OCI-LY1 (cell line): ENCODE measurements around the gene ARG1.

Source experiments
- H2AFZ ChIP-seq: fragments of 200-600 bp; sonication (generic), shearing (Covaris generic); 2 replicates; pipeline ENCODE4 v1.6.0; 2014; ENCODE audit warnings: antibody characterized with exemption, mild to moderate bottlenecking, low read length
- H3F3A ChIP-seq: fragments of 200-600 bp; sonication (generic), shearing (Covaris generic); 2 replicates; pipeline ENCODE4 v1.6.0; 2014; ENCODE audit warnings: mild to moderate bottlenecking, antibody characterized with exemption, low read length, moderate library complexity; ENCODE audit not compliant: insufficient read depth
- H3K27ac ChIP-seq: fragments of 200-600 bp; sonication (generic); 2 replicates; pipeline ENCODE4 v1.5.1; 2014; ENCODE audit warnings: low read length, mixed run types, mild to moderate bottlenecking, low read depth; ENCODE audit not compliant: poor library complexity, severe bottlenecking
- H3K27me3 ChIP-seq: fragments of 200-600 bp; sonication (generic); 2 replicates; pipeline ENCODE4 v1.6.0; 2014; ENCODE audit warnings: antibody characterized with exemption, mild to moderate bottlenecking, low read length, moderate library complexity; ENCODE audit not compliant: insufficient read depth
- H3K36me3 ChIP-seq: fragments of 200-600 bp; sonication (generic); 2 replicates; pipeline ENCODE4 v1.6.1; 2014; ENCODE audit warnings: mild to moderate bottlenecking, antibody characterized with exemption, low read length, moderate library complexity, mixed read lengths; ENCODE audit not compliant: insufficient read depth
- H3K4me1 ChIP-seq: fragments of 200-600 bp; sonication (generic); 2 replicates; pipeline ENCODE4 v1.5.1; 2014; ENCODE audit warnings: mild to moderate bottlenecking, low read length, moderate library complexity; ENCODE audit not compliant: insufficient read depth, severe bottlenecking
- H3K4me2 ChIP-seq: fragments of 200-600 bp; sonication (generic), shearing (Covaris generic); 2 replicates; pipeline ENCODE4 v1.6.1; 2014; ENCODE audit warnings: low read length
- H3K4me3 ChIP-seq: fragments of 200-600 bp; sonication (generic); 2 replicates; pipeline ENCODE4 v1.5.1; 2014; ENCODE audit warnings: low read length, low read depth, mild to moderate bottlenecking, mixed read lengths; ENCODE audit not compliant: poor library complexity, severe bottlenecking
- H3K79me2 ChIP-seq: fragments of 200-600 bp; shearing (Covaris generic); 2 replicates; pipeline ENCODE4 v1.6.1; 2016; ENCODE audit warnings: mixed run types, low read length, mixed read lengths; ENCODE audit not compliant: insufficient read depth
- H3K9ac ChIP-seq: fragments of 200-600 bp; sonication (generic), shearing (Covaris generic); 2 replicates; pipeline ENCODE4 v1.6.1; 2014; ENCODE audit warnings: mild to moderate bottlenecking, low read length, mixed read lengths
- H3K9me2 ChIP-seq: fragments of 200-600 bp; sonication (generic), shearing (Covaris generic); 2 replicates; pipeline ENCODE4 v1.6.1; 2014; ENCODE audit warnings: low read depth, mild to moderate bottlenecking, low read length, mixed read lengths
- H3K9me3 ChIP-seq: fragments of 200-600 bp; shearing (Covaris generic); 2 replicates; pipeline ENCODE4 v1.6.1; 2014; ENCODE audit warnings: low read length, mixed read lengths
- H4K20me1 ChIP-seq: fragments of 200-600 bp; sonication (generic), shearing (Covaris generic); 2 replicates; pipeline ENCODE4 v1.6.0; 2016; ENCODE audit warnings: mild to moderate bottlenecking, low read length; ENCODE audit not compliant: insufficient read depth
- EZH2 ChIP-seq: fragments of 200-600 bp; sonication (generic), shearing (Covaris generic); IDR thresholded peaks from 2 replicates; pipeline ENCODE4 v1.8.0; 2017; ENCODE audit warnings: borderline replicate concordance, mixed run types, mild to moderate bottlenecking, antibody characterized with exemption, low read length, moderate library complexity, mixed read lengths
- TF ChIP-seq, protein P1 (sequence below): fragments of 200-600 bp; sonication (generic), shearing (Covaris generic); IDR thresholded peaks from 2 replicates; pipeline ENCODE4 v1.5.1; 2017; ENCODE audit warnings: mild to moderate bottlenecking, antibody characterized with exemption, low read length, moderate library complexity, mixed read lengths

Gene ARG1

GRCh38 chr6:131552572-131552971 is 20.5 kb upstream of the ARG1 start:
- Histone ChIP-seq H3K4me2 (no peak overlapping the region), H3K9ac (no peak overlapping the region), H3K27ac (no peak overlapping the region), H4K20me1 (no peaks in the 10 kb centered on the region), H3K36me3 (no peaks in the 10 kb centered on the region), H3K9me2 (no peaks in the 10 kb centered on the region), H3K9me3 (no peaks in the 10 kb centered on the region), H3K27me3 (no peaks in the 10 kb centered on the region), H3K4me1 (no peaks in the 10 kb centered on the region), H2AFZ (no peak overlapping the region), H3K79me2 (no peaks in the 10 kb centered on the region), H3K4me3 (no peak overlapping the region), H3F3A (no peaks in the 10 kb centered on the region)
- TF ChIP-seq, protein P1, sequence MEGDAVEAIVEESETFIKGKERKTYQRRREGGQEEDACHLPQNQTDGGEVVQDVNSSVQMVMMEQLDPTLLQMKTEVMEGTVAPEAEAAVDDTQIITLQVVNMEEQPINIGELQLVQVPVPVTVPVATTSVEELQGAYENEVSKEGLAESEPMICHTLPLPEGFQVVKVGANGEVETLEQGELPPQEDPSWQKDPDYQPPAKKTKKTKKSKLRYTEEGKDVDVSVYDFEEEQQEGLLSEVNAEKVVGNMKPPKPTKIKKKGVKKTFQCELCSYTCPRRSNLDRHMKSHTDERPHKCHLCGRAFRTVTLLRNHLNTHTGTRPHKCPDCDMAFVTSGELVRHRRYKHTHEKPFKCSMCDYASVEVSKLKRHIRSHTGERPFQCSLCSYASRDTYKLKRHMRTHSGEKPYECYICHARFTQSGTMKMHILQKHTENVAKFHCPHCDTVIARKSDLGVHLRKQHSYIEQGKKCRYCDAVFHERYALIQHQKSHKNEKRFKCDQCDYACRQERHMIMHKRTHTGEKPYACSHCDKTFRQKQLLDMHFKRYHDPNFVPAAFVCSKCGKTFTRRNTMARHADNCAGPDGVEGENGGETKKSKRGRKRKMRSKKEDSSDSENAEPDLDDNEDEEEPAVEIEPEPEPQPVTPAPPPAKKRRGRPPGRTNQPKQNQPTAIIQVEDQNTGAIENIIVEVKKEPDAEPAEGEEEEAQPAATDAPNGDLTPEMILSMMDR, result no peak
- TF ChIP-seq EZH2, result no peak

GRCh38 chr6:131555992-131556391 is 17.0 kb upstream of the ARG1 start:
- no peak overlapping the region for H3K27ac ChIP-seq
- H3K4me3 ChIP-seq, result no peak overlapping the region
- no peaks in the 10 kb centered on the region for H3K27me3 ChIP-seq
- no peaks in the 10 kb centered on the region for H3K79me2 ChIP-seq
- H3K9ac ChIP-seq, result no peak overlapping the region
- no peaks in the 10 kb centered on the region for H4K20me1 ChIP-seq
- no peaks in the 10 kb centered on the region for H3K9me2 ChIP-seq
- no peaks in the 10 kb centered on the region for H3F3A ChIP-seq
- TF ChIP-seq, protein P1, result no peak
- no peak for TF ChIP-seq EZH2
- H3K36me3 ChIP-seq, result no peaks in the 10 kb centered on the region
- H3K9me3 ChIP-seq, result no peaks in the 10 kb centered on the region
- no peak overlapping the region for H2AFZ ChIP-seq
- no peaks in the 10 kb centered on the region for H3K4me1 ChIP-seq
- no peak overlapping the region for H3K4me2 ChIP-seq

DNA sequence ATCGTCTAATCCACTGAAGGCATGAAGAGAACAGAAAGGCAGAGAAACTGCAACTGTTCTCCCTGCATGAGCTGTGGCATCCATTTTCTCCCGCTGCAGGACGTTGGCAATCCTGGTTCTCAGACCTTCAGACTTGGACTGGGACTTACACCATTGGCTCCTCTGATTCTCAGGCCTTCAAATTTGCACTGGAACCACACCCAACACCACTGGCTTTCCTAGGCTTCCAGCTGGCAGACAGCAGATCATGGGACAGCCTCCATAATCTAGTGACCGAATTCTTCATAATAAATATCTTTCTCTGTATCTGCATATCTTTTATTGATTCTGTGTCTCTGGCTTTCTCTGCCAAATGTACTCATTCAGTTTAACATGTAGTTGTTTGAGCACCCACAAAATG is 14.1 kb upstream of the ARG1 start:
- H2AFZ ChIP-seq, result no peak overlapping the region
- H3K4me3 ChIP-seq, result no peak overlapping the region
- H3K9me2 ChIP-seq, result no peaks in the 10 kb centered on the region
- H3K36me3 ChIP-seq, result no peaks in the 10 kb centered on the region
- H3K9ac ChIP-seq, result no peak overlapping the region
- TF ChIP-seq, protein P1, result no peak
- TF ChIP-seq EZH2, result no peak
- no peaks in the 10 kb centered on the region for H3F3A ChIP-seq
- H3K79me2 ChIP-seq, result no peaks in the 10 kb centered on the region
- H3K4me2 ChIP-seq, result no peak overlapping the region
- no peaks in the 10 kb centered on the region for H4K20me1 ChIP-seq
- no peak overlapping the region for H3K27ac ChIP-seq
- no peaks in the 10 kb centered on the region for H3K9me3 ChIP-seq
- no peaks in the 10 kb centered on the region for H3K27me3 ChIP-seq
- no peaks in the 10 kb centered on the region for H3K4me1 ChIP-seq
